PC-9 (cell line): Measurements from ENCODE around the gene MAGEB3.

Experiments used
- EZH2 ChIP-seq: fragments of 200-600 bp; sonication (generic); IDR thresholded peaks from 2 replicates; pipeline ENCODE4 v1.8.0; 2017; ENCODE audit warnings: antibody characterized with exemption, low read depth
- TF ChIP-seq, protein P1 (sequence below): fragments of 200-600 bp; sonication (generic); conservative IDR thresholded peaks from 2 replicates; pipeline ENCODE4 v1.6.1; 2017; ENCODE audit warnings: mixed run types, antibody characterized with exemption, mild to moderate bottlenecking, moderate library complexity

DNA sequence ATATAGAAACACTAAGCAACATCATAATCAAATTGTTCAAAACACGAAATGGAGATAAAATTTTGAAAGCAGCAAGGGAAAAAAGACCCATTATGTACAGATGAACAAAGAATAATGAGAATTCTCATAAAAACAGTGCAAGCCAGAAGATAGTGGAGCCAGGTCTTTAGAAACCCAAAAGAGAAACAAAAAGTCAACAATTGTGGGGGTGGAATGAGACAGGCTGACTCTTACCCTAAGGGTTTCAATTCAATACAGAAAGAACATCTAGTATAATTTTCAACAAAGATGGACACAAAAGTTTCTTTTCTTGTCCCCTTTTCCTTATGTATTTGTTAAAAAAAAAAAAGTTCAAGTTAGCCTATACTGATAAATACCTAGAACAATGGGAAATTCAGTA is 49.1 kb upstream of the MAGEB3 start:
- TF ChIP-seq, protein P1, sequence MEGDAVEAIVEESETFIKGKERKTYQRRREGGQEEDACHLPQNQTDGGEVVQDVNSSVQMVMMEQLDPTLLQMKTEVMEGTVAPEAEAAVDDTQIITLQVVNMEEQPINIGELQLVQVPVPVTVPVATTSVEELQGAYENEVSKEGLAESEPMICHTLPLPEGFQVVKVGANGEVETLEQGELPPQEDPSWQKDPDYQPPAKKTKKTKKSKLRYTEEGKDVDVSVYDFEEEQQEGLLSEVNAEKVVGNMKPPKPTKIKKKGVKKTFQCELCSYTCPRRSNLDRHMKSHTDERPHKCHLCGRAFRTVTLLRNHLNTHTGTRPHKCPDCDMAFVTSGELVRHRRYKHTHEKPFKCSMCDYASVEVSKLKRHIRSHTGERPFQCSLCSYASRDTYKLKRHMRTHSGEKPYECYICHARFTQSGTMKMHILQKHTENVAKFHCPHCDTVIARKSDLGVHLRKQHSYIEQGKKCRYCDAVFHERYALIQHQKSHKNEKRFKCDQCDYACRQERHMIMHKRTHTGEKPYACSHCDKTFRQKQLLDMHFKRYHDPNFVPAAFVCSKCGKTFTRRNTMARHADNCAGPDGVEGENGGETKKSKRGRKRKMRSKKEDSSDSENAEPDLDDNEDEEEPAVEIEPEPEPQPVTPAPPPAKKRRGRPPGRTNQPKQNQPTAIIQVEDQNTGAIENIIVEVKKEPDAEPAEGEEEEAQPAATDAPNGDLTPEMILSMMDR, result no peak
- no peak for TF ChIP-seq EZH2
